Measurements from ENCODE around the gene GCNT4. TPM values are rescaled to one million over a fixed set of nuclear protein-coding genes. Genes with fewer than 3 reads are reported as not detected.

Gene GCNT4, protein sequence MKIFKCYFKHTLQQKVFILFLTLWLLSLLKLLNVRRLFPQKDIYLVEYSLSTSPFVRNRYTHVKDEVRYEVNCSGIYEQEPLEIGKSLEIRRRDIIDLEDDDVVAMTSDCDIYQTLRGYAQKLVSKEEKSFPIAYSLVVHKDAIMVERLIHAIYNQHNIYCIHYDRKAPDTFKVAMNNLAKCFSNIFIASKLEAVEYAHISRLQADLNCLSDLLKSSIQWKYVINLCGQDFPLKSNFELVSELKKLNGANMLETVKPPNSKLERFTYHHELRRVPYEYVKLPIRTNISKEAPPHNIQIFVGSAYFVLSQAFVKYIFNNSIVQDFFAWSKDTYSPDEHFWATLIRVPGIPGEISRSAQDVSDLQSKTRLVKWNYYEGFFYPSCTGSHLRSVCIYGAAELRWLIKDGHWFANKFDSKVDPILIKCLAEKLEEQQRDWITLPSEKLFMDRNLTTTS
- total RNA-seq = 0.25 and 0.81 TPM in 2 replicates

GRCh38 chr5:75052192-75053053 lies at the start of gene GCNT4:
Gene GCNT4 (minus strand): TSS chr5:75052558. CDS start chr5:75030037, 22,521 bp downstream.

Other genes starting within 250 kb of the GCNT4 start
- 0.16 and 4.3 TPM in 2 replicates for gene FAM169A, start 186.2 kb downstream of the GCNT4 start, total RNA-seq
- under 0.01 TPM in 2 replicates for gene ANKRD31, start 184.3 kb upstream of the GCNT4 start, total RNA-seq